GM18951 (cell line): ENCODE measurements around the gene C9orf78.

Experiments used
- POLR2A ChIP-seq: IDR thresholded peaks from 4 replicates; pipeline ENCODE4 v1.6.1; 2011; ENCODE audit warnings: mild to moderate bottlenecking; ENCODE audit not compliant: insufficient read length, insufficient read depth; ENCODE audit errors: extremely low read depth
- in situ Hi-C: fragments of 300-500 bp; cut with MboI; formaldehyde crosslinking; loops from one replicate; pipeline ENCODE4 v1.12.0; 2022; ENCODE audit warnings: low sequenced_read_pairs, mixed read lengths, inconsistent platforms; ENCODE audit not compliant: unreplicated experiment

Gene C9orf78

DNA sequence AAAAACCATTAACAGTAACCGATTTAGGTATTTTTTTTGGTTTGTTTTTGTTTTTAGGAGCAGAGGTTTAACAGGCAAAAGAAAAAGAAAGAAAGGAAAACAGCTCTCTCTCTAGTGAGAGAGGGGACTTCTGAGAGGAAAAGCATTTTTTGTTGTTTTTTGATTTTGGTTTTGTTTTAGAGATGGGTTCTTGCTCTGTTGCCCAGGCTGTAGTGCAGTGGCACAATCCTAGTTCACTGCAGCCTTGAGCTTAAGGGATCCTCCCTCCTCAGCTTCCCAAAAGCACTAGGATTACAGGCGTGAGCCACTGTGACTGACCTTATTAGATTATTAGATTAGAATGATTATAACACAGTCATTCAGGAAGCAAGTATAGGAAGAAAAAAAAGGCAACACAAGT lies 10.3 kb upstream of the C9orf78 start:
- in situ Hi-C loops: no loop called here

DNA sequence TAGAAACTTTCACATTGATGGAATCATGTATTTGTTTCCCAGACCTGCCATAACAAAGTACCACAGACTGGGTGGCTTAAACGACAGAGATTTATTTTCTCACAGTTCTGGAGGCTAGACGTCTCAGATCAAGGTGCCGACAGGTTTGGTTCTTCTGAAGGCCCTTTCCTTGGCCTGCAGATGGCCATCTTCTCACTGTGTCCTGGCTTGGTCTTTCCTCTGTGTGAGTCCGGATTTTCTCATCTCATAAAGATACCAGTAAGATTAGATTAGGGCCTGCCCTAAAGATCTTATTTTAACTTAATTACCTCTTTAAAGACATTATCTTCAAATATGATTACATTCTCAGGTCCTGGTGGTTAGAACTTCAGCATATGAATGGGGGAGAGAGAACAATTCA lies 6.0 kb upstream of the C9orf78 start:
- no peak for TF ChIP-seq POLR2A
- in situ Hi-C loops: no loop called here

More for the DNA sequence above, 10.3 kb upstream of the C9orf78 start:
- no peak for TF ChIP-seq POLR2A

DNA sequence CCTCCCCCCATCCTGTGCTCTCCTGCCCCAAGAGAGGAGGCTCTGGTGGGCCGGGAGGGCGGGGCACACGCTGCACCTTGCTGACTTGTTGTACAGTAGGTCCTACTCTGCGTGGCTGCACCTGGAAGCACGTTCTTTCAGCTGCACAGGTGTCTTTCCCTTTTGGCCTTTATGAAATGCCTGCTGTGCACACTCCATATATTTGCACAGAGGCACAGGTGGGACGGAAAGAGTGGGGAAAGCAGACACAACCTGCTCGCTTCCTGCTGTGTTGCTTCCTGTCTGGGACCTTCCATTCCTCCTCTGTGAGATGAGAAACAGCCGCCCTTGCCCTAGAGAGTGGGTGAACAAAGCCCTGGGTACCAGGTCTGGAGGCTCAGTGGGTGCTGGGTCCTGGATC lies 5.0 kb upstream of the C9orf78 start:
- TF ChIP-seq POLR2A: no peak
- in situ Hi-C loops: no loop called here

DNA sequence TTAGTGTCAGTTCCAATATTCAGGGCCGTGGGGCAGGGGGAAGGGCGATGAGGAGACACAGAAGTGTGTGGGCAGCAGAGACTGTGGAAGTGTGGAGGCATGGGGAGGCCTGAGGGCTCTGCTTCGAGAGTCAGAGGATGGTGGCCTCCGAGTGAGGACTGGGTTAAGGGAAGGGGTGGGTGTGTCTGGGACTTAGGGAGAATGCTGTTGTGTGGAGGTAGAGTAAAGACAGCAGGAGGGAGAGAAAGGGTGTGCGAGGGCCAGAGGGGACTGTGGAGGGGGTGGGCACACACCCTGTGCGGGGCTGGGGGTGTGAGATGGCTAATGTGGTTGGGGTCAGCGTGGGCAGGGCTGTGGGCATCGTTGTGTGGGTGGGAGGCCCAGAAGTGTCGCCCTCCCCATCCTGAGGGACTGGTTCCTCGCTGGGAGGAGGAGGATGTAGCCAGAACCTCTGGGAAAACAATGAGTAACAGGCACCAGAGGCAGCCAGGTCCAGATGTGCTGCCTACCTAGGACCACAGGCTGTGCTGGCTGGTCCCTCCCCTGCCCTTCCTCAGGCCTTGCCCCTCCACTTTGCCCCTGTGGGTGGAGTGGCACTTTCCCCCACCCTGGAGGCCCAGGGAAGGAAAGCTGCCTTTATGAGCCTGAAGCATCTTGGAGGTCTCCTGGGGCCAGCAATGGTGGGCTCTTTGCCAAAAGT lies 4.4 kb upstream of the C9orf78 start:
- in situ Hi-C loops: no loop called here
- no peak for TF ChIP-seq POLR2A

DNA sequence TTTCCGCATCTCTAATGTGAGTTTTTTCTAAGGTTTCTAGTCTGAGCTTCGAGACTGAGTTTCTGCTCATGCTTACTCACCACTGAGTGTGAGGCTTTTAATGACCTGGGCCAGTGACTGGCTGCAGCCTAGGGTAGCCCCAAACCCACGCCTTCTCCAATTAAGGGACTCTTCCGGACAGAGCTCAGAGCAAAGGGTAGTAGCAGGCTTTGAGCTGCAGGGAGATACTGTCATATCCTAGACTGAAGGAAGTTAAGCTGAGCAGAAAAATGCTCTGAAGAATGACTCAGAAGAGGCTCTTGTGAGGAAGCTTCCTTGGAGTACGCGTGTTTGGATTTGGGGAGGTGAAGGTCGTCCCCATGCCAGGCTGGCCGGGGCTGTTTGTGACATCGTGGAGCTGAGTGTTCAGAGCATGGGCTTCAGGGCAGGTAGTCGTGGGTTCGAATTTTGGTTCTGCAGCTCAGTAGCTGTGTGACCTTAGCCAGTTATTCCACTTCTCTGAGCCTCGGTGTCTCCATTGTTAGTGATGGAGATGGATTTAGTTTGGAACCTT lies 3.7 kb upstream of the C9orf78 start:
- in situ Hi-C loops: no loop called here
- no peak for TF ChIP-seq POLR2A

DNA sequence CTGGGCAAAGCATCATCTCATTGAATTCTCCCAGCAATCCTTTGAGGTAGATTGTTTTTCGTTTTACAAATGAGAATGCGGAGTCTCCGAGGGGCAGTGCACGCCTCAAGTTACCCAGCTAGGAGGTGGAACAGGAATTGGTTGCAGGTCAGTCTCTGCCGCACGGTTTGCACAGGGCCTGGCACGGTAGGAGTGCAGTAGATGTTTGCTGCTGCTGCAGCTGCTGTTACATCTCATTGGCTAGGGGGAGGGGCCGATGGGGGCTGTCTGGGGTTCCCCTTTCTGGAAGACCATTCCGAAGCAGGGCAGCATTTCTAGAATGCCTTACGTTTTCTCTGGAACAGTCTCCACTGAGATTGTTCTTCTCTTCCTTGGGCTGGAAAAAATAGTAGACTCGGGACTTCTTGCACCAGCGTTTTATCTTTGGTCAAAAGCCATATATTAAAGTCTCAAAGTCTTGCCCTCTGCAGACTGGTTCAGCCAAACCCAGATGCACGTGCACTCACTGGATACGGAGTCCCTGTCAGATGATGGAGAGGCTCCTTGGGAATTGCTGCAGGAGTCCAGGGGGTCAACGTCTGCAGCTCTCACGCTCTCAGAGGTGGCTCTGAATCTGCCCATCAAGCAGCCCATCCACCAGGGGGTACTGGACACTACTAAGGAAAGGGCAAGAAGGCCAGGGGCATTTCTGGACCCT lies 1.4 kb upstream of the C9orf78 start:
- no peak for TF ChIP-seq POLR2A
- in situ Hi-C loops: no loop called here

DNA sequence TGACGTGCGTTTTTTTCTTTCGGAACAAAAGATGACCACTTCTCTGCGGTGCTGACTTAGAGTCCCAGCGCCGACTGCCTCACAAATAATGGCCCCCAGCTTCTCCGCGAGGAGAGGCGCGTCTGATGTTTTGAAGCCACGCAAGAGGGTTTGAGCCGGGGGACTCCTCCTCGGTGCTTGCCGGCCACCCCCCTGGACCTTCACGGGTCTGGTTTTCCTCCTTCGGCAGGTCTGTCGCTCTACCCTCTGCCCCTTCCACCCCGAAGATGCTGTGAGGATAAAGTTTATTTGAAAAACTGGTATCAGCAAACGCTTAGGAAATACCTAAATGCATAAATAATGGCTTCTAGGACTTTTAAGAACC lies 767 bp upstream of the C9orf78 start:
- in situ Hi-C loops: no loop called here
- no peak for TF ChIP-seq POLR2A

DNA sequence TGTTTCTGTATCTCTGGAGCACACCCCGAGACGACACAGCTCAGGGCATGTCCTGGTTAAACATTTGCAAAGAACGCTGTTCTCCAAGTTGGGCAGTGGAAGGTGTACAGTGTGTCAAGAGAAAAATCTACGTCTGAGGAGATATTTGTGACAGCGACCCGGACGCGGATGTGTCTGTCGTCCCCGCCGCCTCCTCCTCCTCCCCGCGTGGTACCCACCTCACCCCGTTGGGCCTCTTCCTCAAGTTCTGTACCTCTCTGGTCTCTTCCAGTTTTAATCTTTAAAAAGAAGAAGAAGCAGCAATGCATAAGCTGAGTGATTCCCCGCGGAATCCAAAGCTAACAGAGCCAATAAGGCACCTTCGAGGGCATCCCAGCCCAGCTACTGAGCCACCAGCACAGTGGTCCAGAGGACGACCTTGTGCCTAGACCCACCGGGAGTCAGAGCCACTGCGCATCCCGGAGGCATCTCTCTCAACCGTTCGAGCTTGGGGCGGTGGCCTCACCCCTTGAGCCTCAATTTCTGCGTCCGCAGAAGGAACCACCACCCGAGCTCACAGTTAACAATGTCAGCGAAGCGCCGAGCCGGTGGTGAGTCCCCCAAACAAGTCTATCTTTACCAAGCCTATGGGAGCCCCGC lies 467 bp downstream of the C9orf78 start:
- no peak for TF ChIP-seq POLR2A
- in situ Hi-C loops: no loop called here

DNA sequence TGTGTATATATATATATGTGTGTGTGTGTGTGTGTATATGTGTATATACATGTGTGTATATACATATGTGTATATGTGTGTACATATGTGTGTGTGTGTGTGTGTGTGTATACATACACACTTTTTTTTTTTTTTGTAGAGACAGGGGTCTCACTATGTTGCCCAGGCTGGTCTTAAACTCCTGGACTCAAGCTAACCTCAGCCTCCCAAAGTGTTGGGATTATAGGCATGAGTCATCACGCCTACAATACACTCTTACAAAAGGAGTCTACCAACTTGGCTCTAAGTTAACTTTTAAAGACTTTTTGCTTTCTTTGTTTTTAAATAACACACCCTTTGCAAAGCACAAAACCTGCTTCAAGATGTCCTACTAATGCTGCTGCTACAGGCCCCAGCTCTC lies 2.1 kb downstream of the C9orf78 start:
- TF ChIP-seq POLR2A: no peak
- in situ Hi-C loops: no loop called here

DNA sequence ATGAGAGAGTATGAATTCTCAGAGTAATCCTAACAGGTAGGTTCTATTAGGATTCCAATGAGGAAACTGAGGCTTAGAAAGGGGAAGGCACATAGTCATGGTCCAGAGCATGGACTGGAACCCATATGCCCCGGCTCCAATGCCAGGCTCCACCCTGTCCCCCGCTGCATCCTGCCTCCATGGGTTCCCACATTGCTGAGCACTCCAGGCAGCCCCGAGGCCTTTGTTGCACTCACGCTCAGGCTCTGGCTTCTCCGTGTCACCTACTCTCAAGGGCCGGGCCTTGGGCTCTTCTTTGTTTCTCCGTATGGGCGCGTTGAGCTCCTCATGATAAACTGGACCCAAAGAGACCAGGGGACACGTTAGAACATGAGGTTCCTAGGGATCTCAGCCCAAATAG lies 6.1 kb downstream of the C9orf78 start:
- TF ChIP-seq POLR2A: no peak

DNA sequence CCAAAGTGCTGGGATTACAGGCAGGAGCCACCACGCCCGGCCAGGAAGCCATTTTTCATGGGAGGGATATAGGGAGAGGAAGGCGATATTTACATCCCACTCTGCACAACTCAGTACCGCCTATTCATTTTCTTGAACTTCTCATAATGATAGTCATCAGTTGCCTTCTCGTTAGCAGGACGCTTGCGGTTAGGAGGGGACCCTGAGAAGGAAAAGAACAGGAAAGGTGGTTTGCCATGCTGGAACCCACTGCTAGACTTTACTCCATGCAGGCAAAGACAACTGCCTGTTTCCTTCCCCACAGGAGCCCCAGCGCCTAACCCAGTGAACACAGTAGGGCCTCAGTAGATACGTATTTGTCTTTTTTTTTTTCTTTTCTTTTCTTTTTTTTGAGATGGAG lies 7.0 kb downstream of the C9orf78 start:
- no peak for TF ChIP-seq POLR2A
- in situ Hi-C loops: no loop called here

More for the DNA sequence above, 6.1 kb downstream of the C9orf78 start:
- in situ Hi-C loops: no loop called here

DNA sequence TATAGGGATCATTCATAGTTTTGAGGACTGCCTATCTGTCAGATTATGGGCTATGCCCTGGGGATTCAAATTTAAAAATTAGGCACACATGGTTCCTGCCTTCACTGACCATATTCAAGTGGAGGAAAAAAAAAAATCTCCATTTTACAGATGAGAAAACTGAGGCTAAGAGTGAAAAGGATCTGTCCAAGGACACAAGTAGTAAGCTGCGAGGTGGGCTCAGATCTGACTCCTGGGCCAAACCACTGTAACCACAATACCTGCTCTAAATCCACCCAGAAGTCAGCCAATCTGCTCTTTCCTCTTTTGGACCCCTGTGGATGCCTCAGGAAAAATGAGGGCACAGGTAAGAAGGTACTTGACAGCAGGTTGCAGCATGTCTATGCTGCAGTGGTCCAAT lies 8.3 kb downstream of the C9orf78 start:
- in situ Hi-C loops: no loop called here
- no peak for TF ChIP-seq POLR2A

DNA sequence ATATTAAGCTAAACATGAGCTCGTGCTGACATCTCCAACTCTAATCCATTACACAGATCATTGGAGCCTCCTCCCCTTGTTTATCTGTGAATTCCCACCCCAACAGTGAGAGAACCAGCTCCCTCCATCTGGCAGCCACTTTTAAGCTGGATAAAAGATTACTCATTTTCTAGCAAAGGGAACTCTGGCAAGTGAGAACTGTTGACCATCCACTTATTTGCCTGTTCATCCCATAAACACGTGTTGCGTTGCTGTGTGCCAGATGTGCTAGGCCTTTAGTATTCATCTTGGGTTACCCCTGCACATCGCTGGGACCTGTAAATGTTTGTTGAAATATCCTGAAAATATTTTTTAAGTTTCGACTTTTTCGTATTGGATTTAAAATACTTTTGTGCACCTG lies 8.7 kb downstream of the C9orf78 start:
- no peak for TF ChIP-seq POLR2A
- in situ Hi-C loops: no loop called here
